ENCODE measurements around the gene TNXB. TPM values are rescaled to one million over a fixed set of nuclear protein-coding genes. Genes with fewer than 3 reads are reported as not detected.
"Not testable (repeated sequence)": the region's sequence is repeated elsewhere in the genome, so short reads cannot be mapped to it uniquely, and the experiment has no call there.

Gene TNXB
- total RNA-seq, 1 donor, result 17.7 TPM

DNA sequence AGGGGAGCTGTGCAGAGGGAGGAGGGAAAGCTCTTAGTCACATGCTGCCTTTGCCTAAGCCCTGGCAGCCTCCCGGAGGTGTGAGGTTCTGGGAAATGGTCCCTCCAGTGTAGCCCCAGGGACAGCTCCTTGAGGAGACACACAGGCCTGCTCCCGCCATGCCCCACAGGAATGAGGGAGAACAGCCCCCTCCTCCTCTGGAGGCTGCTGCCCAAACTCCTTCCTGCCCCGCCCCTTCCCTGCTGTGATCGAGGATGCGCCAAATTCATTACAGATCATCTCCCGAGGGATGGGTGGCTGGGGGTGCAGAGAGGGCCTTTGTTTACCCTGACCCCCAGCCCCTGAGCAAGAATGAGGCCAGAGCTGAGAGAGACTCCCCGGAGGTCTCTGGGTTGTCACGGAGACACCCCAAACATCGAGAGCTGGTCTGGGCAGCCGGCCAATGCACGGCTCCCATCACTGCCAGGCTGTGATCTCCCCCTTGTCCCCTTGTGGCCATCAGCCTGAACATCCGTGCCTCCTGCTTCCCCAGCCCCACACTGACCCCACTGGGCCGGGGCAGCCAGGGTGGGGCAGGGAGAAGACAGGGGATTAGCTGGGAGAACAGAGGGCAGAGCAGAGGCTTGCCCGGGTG is 62.6 kb downstream of the TNXB start:
- TF ChIP-seq, protein P1, sequence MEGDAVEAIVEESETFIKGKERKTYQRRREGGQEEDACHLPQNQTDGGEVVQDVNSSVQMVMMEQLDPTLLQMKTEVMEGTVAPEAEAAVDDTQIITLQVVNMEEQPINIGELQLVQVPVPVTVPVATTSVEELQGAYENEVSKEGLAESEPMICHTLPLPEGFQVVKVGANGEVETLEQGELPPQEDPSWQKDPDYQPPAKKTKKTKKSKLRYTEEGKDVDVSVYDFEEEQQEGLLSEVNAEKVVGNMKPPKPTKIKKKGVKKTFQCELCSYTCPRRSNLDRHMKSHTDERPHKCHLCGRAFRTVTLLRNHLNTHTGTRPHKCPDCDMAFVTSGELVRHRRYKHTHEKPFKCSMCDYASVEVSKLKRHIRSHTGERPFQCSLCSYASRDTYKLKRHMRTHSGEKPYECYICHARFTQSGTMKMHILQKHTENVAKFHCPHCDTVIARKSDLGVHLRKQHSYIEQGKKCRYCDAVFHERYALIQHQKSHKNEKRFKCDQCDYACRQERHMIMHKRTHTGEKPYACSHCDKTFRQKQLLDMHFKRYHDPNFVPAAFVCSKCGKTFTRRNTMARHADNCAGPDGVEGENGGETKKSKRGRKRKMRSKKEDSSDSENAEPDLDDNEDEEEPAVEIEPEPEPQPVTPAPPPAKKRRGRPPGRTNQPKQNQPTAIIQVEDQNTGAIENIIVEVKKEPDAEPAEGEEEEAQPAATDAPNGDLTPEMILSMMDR (IDR thresholded peaks at IDR 0.05; ENCODE audit: insufficient read depth, low read depth, low read length), result no peak
- H3K4me3 ChIP-seq (ENCODE audit: low read depth, low read length), result no peak overlapping the region
- peak; percentile 19 for DNase-seq (ENCODE audit: low read depth)

DNA sequence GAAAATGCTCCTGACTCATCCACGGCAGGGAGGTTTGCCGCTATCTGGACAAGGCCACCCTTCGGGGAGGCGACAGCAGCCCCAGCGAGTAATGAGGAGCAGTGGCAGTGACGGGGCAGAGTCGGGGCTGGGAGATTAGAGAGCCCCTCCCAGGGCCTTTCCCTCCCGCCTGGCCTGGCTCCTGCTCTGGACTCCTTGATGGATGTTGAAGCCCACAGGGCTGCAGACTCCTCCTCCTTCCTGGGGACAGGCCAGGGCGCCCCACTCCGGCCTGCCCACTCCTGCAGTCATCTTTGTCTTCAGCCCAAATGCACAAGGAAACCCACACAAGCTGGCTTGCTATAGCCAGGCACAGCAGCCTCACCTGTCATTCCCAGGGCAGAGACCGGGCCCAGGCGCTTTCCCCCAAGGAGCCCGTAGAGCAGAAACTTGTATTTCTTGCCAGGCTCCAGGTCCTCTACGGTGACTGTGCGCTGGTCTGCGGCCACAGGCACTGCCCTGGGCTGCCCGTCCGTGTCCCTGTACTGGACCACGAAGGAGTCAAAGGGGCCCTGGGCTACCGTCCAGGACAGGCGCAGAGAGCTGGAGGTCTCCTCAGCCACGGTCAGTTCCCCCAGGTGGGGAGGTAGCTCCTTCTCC is 63.2 kb downstream of the TNXB start:
- TF ChIP-seq, protein P1 (IDR thresholded peaks at IDR 0.05; ENCODE audit: insufficient read depth, low read depth, low read length), result no peak
- no peak overlapping the region for H3K4me3 ChIP-seq (ENCODE audit: low read depth, low read length)
- DNase-seq (ENCODE audit: low read depth), result no peak

DNA sequence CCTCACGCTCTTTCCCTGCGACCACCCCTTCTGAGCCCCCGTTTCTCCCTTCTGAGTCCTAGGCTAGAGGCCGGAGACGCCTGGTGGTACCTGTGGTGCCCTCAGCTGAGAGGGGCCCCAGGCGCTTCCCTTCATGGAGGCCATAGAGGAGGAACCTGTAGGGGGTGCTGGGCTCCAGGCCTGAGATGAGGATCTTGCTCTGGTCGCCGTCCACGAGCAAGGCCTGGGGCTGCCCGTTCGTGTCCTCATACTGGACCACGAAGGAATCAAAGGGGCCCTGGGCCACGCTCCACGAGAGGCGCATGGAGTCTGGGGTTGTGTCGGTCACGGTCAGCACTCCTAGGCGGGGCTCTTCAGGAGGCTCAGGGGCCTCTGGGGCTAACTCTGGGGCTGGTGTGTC is 64.2 kb downstream of the TNXB start:
- DNase-seq (ENCODE audit: low read depth); H3K4me3 ChIP-seq (ENCODE audit: low read depth, low read length): not testable (repeated sequence)

DNA sequence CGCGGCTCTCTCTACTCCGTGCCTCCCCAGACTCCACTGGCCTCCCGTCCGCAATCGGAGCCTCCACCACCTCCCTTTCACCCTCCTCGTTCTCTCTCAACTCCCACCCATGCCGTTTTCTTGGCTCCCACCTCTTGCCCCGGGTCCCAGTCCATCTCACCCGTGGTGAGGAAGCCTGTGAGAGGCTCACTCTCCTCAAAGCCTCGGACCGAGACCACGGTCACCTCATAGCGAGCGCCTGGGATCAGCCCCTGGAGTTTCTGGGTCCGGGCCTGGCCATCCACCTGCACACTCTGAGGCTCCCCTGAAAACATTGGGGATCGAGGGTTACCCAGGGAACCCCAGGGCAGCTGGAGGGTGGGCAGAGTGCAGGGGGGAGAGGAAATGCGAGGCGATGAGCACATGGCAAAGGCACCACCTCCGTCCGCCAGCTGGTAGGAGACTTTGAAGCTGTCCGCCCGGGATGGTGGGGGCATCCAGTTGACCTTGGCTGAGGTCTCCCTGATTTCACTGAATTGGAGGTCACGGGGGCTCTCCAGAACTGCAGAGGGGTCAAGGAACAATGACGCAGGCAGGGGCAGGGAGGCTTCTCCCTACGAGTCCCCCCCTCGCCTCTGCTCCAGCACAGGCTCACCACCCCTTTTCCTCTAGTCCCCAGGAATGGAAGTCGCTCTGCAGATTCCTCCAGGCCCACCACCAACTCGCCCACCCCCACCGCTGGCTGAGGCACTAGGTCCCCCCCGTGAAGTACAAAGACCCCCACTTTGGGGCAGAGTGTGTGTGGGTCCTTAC is 65.4 kb downstream of the TNXB start:
- not testable (repeated sequence) for DNase-seq (ENCODE audit: low read depth)

DNA sequence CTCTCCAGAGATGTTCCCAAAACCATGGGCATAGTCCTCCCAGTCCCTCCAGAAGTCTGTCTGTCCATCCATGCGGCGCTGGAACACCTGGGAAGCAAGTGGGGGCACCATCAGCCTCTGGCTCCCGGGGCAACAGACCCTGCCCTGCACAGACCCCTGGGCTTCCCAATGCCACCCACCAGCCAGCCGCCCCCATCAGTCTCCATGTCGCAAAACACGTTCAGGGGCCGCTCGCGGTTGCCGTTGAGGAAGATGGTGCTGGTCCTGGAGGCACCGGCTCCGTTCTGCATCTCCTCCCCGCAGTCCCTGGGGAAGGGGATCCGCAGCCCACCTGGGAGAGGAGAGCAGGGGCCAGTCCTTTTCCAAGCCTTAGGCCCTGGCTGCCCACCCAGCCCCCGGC is 66.9 kb downstream of the TNXB start:
- not testable (repeated sequence) for DNase-seq (ENCODE audit: low read depth); H3K4me3 ChIP-seq (ENCODE audit: low read depth, low read length)

More for the DNA sequence above, 65.4 kb downstream of the TNXB start:
- H3K4me3 ChIP-seq (ENCODE audit: low read depth, low read length), result not testable (repeated sequence)

DNA sequence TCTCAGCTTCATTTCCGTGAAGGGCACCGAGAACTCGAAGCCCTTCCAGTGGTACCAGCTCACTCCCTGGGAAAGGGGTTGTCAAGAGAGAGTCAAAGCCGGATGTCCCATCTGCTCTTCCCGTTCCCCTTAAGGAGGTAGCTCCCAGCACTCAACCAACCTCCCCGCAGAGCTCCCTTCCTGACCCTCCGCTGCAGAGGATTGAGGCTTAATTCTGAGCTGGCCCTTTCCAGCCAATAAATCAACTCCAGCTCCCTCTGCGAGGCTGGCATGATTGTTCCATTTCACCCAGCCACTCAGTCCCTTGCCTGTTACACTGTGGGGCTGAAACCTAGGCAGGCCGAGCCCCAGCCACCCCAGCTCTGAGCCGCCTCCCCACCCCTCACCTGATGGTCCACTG is 67.8 kb downstream of the TNXB start:
- not testable (repeated sequence) for DNase-seq (ENCODE audit: low read depth)

DNA sequence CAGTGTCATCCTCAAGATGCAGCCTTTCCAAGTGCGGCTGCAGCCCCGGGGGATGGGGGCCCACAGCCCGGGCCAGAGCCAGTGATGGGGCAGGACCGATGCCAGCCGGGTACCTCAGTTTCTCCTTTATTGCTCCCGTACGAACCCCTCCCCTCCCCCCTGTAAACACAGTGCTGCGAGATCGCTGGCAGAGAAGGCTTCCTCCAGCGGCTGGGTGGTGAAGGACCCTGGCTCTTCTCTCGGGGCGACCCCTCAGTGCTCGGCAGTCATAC is 68.2 kb downstream of the TNXB start:
- H3K4me3 ChIP-seq (ENCODE audit: low read depth, low read length); DNase-seq (ENCODE audit: low read depth): not testable (repeated sequence)

More for the DNA sequence above, 67.8 kb downstream of the TNXB start:
- H3K4me3 ChIP-seq (ENCODE audit: low read depth, low read length), result not testable (repeated sequence)

DNA sequence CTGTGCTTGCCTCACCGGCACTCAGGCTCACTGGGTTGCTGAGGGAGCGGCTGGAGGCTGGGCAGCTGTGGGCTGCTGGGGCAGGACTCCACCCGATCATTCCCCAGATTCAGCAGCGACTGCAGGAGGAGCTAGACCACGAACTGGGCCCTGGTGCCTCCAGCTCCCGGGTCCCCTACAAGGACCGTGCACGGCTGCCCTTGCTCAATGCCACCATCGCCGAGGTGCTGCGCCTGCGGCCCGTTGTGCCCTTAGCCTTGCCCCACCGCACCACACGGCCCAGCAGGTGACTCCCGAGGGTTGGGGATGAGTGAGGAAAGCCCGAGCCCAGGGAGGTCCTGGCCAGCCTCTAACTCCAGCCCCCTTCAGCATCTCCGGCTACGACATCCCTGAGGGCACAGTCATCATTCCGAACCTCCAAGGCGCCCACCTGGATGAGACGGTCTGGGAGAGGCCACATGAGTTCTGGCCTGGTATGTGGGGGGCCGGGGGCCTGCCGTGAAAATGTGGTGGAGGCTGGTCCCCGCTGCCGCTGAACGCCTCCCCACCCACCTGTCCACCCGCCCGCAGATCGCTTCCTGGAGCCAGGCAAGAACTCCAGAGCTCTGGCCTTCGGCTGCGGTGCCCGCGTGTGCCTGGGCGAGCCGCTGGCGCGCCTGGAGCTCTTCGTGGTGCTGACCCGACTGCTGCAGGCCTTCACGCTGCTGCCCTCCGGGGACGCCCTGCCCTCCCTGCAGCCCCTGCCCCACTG is 68.7 kb downstream of the TNXB start:
- not testable (repeated sequence) for H3K4me3 ChIP-seq (ENCODE audit: low read depth, low read length); DNase-seq (ENCODE audit: low read depth)

DNA sequence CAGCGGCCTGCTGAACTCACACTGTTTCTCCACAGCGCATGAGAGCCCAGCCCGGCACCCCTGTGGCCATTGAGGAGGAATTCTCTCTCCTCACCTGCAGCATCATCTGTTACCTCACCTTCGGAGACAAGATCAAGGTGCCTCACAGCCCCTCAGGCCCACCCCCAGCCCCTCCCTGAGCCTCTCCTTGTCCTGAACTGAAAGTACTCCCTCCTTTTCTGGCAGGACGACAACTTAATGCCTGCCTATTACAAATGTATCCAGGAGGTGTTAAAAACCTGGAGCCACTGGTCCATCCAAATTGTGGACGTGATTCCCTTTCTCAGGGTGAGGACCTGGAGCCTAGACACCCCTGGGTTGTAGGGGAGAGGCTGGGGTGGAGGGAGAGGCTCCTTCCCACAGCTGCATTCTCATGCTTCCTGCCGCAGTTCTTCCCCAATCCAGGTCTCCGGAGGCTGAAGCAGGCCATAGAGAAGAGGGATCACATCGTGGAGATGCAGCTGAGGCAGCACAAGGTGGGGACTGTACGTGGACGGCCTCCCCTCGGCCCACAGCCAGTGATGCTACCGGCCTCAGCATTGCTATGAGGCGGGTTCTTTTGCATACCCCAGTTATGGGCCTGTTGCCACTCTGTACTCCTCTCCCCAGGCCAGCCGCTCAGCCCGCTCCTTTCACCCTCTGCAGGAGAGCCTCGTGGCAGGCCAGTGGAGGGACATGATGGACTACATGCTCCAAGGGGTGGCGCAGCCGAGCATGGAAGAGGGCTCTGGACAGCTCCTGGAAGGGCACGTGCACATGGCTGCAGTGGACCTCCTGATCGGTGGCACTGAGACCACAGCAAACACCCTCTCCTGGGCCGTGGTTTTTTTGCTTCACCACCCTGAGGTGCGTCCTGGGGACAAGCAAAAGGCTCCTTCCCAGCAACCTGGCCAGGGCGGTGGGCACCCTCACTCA is 69.5 kb downstream of the TNXB start:
- not testable (repeated sequence) for DNase-seq (ENCODE audit: low read depth); H3K4me3 ChIP-seq (ENCODE audit: low read depth, low read length)

DNA sequence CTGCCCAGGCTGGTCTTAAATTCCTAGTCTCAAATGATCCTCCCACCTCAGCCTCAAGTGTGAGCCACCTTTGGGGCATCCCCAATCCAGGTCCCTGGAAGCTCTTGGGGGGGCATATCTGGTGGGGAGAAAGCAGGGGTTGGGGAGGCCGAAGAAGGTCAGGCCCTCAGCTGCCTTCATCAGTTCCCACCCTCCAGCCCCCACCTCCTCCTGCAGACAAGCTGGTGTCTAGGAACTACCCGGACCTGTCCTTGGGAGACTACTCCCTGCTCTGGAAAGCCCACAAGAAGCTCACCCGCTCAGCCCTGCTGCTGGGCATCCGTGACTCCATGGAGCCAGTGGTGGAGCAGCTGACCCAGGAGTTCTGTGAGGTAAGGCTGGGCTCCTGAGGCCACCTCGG is 70.3 kb downstream of the TNXB start:
- not testable (repeated sequence) for H3K4me3 ChIP-seq (ENCODE audit: low read depth, low read length); DNase-seq (ENCODE audit: low read depth)

DNA sequence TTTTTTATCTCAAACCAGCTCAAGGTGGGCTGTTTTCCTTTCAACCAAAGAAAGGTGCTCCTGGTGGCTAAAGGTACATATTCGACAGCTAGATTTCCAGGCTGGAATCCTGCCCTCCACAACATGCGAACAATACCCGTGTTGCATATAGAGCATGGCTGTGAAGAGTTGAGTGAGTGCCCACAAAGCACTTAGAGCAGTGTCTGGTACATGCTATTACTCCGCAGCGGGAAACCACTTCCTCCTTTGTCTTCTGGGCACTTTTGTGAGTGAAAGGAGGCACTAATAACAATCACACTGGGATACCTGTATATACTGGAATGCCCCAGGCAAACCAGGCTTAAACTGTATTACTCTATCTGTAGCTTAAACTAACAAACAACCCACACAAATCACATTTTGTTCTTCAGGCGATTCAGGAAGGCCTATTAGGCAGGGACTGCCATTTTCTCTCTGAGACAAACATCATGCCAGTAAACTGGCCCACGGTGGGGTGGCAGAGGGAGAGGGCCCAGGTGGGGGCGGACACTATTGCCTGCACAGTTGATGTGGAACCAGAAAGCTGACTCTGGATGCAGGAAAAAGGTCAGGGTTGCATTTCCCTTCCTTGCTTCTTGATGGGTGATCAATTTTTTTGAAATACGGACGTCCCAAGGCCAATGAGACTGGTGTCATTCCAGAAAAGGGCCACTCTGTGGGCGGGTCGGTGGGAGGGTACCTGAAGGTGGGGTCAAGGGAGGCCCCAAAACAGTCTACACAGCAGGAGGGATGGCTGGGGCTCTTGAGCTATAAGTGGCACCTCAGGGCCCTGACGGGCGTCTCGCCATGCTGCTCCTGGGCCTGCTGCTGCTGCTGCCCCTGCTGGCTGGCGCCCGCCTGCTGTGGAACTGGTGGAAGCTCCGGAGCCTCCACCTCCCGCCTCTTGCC is 71.3 kb downstream of the TNXB start, which contains the start of gene CYP21A2:
Gene CYP21A2 (plus strand): TSS at position 818 of the 927 bp plus-strand sequence. CDS start 8 bp downstream, at position 826.
- H3K4me3 ChIP-seq (ENCODE audit: low read depth, low read length); DNase-seq (ENCODE audit: low read depth): not testable (repeated sequence)

DNA sequence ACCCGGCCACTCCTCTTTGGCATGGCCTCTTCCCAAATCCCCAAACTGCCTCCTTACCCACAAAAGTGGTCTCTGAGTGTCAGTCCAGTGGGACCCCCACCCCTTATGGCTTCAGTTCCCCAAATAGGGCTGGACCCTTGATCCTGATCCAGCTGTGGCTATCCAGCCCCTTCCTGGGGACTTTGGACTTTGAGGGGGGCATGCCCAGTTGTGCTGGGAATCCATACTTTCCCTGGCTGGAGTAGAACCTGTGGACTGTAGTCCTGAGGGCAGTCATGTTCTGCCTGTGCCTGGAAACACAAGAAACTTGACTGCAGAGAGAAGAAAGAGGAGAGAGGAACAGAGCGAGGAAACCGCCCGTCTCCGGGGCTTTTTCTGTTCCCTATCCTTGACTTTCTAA is 72.0 kb downstream of the TNXB start:
- H3K4me3 ChIP-seq (ENCODE audit: low read depth, low read length); DNase-seq (ENCODE audit: low read depth): not testable (repeated sequence)

DNA sequence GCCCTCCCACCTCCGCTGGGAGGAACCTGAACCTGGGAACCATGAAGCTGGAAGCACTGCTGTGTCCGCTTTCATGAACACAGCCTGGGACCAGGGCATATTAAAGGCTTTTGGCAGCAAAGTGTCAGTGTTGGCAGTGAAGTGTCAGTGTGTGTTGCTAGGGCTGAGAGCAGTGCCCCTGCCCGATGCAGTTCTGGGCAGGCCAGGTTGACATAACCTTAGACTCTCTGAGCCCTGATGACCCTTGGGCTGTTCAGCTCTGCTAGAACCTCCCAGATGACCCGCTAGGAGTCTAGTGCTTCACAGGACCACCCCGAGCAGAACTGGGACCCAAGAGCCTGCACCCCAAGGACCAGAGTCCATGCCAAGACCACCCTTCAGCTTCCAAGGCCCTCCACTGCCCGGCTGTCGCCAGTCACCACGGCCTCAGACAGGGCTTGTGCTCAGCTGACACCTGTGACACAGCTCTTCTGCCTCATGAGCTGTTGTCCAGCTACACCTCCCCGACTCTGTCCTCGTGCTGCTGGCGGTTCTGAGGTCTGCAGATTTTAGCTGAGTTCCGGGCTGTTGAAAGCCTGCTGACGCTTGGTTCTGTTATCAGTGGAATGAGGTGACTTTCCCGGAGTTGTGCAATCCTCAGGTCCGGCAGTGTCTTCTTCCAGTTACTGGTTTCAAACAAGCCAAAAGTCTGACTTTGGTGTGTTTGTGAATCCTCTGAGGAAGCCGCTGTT is 73.7 kb downstream of the TNXB start:
- DNase-seq (ENCODE audit: low read depth); H3K4me3 ChIP-seq (ENCODE audit: low read depth, low read length): not testable (repeated sequence)
